HG03066 (cell line): ENCODE results near the gene ABCA2.

ENCODE experiments used
- ATAC-seq: cut with Tn5 transposase; IDR thresholded peaks from one replicate; pipeline ENCODE4 v1.9.1; 2021; ENCODE audit warnings: low read depth; ENCODE audit not compliant: unreplicated experiment

Gene ABCA2

GRCh38 chr9:137032858-137033257 is 4.8 kb upstream of the ABCA2 start:
- no peak for ATAC-seq

- no peak for ATAC-seq
These were observed 4.0 kb upstream of the ABCA2 start, which contains the start of gene FUT7 for GRCh38 chr9:137031904-137032640. FUT7 (minus strand) TSS chr9:137032088; CDS start chr9:137031991, 97 bp downstream.

- ATAC-seq, result no peak
These were observed 2.8 kb upstream of the ABCA2 start for GRCh38 chr9:137030538-137031527.

- no peak for ATAC-seq
These were observed 2.0 kb upstream of the ABCA2 start for GRCh38 chr9:137030006-137030405.

- ATAC-seq, result peak; percentile 47
These were observed 1.3 kb upstream of the ABCA2 start for GRCh38 chr9:137029058-137029936.

GRCh38 chr9:137028263-137029057 is 423 bp upstream of the ABCA2 start:
- ATAC-seq, result peak; percentile 38

- no peak for ATAC-seq
These were observed 1.2 kb downstream of the ABCA2 start for GRCh38 chr9:137026828-137027227.

DNA sequence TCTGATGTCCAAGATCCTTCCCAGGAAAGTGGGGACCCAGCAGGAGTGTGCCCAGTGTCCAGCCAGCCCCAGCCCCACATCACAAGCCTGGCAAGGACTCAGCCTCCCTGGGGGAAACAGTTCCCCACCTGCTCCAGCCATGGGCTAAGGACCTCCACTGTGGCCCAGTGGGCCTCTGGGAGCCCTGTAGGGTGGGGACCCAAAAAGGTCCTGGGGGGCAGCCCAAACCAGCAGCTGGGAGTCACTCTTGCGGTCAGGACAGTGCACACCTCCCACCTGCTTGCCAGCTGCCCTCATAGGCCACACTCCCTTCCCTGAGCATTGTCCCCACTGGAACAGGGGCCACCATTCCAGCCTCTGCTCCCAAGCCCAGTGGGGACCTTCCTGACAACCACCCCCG is 1.7 kb downstream of the ABCA2 start:
- no peak for ATAC-seq

- ATAC-seq, result no peak
These were observed 2.5 kb downstream of the ABCA2 start for GRCh38 chr9:137025517-137025966.

GRCh38 chr9:137023583-137023991 is 4.5 kb downstream of the ABCA2 start:
- no peak for ATAC-seq

DNA sequence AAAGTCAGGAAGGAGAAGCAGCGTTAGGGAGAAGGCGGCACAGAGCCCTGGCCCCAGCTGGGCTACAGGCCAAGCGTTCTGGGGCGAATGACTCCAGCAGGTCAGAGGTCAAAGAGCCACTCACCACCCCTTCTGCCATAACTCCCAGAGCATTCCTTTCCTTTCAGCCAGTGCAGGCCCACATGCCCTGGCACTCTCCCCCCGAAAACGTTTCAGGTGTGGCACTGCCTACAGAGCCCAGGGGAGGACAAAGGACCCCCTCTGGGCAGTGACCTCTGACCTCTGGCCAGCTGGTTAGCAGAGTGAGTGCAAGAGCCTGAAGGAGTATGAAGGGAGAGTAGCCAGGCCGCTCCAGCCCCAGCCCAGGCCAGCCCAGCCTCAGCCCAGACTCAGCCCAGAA is 4.9 kb downstream of the ABCA2 start:
- ATAC-seq, result no peak

- ATAC-seq, result no peak
These were observed 5.4 kb downstream of the ABCA2 start for GRCh38 chr9:137022662-137023008.

DNA sequence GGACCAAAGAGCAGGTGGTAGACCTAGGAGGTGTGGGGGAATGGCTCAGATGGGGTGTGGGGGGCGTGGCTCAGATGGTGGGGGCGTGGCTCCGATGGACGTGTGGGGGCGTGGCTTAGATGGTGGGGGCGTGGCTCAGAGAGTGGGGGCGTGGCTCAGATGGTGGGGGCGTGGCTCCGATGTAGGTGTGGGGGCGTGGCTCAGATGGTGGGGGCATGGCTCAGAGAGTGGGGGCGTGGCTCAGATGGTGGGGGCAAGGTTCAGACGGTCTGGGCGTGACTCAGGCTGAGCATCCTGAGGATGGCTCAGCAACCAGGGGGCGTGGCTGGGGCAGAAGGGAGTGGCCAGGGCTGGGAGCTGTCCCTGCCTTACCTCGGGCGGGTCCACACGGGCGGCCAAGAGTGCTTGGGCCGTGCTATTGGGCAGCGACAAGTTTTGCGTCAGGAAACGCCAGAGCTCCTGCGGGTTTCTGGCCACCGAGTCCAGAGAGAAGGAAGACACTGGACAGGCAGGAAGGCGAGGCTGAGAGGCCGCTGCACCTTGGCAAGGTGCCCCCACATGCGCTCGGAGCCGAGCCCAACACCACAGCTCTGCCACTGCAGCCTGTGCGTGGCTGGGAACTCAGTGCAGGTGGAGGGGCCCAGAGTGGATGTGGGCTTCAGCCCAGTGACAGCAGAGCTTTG is 5.9 kb downstream of the ABCA2 start:
- ATAC-seq, result no peak

DNA sequence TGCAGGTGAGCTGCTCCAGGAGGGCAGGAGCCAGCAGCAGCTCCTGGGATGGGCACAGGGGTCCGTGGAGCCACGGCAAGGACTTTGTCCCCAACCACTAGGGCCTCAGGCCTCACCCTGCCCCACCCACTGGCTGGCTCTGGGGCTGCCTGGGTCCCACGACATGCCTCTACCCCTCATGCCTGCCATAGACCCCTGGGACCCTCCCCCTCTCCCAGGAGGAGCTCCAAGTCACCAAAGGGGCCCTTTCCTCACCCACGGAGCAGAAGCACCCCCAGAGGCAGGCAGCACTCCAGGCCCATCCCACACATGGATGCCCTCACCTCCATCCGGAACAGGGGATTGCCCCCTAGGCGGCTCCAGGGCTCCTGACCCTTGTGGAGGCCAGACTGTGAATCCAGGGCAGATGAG is 6.5 kb downstream of the ABCA2 start:
- no peak for ATAC-seq

- no peak for ATAC-seq
These were observed 7.1 kb downstream of the ABCA2 start for GRCh38 chr9:137020771-137021567.

GRCh38 chr9:137019891-137020683 is 8.0 kb downstream of the ABCA2 start:
- no peak for ATAC-seq

- ATAC-seq, result no peak
These were observed 9.1 kb downstream of the ABCA2 start for GRCh38 chr9:137018761-137019559.
